Panc1 (cell line): ENCODE results near the gene MICA. TPM values are rescaled to one million over a fixed set of nuclear protein-coding genes. Genes with fewer than 3 reads are reported as not detected.

ENCODE experiments used
- ATAC-seq: fragments of 200-7000 bp; cut with Tn5 transposase; 2 replicates; pipeline ENCODE4 v1.9.1; 2020; ENCODE audit warnings: mild to moderate bottlenecking, moderate library complexity
- BruUV-seq: library from RNA; stranded (reverse); fragments of 400-500 nt; replicated peaks from 2 replicates; lab custom pipeline; 2021; lab: Mats Ljungman, UMichigan
- CTCF ChIA-PET: fragments of 300-600 bp; sonication (Branson Sonifier 250); formaldehyde crosslinking; loops from one replicate; lab custom pipeline; 2022; ENCODE audit warnings: antibody characterized with exemption; lab: Charles Lee
- POLR2A ChIA-PET: fragments of 300-600 bp; sonication (Branson Sonifier 250); formaldehyde crosslinking; loops from one replicate; lab custom pipeline; 2022; ENCODE audit warnings: antibody characterized with exemption; lab: Charles Lee
- DNase-seq: peaks from one replicate; pipeline ENCODE4 v3.0.0-alpha.2; 2010; ENCODE audit warnings: low read depth, low spot score
- H3K27ac ChIP-seq: 2 replicates; pipeline ENCODE4 v1.5.1; 2011; ENCODE audit warnings: mild to moderate bottlenecking, low read length, inconsistent platforms
- H3K27me3 ChIP-seq: fragments of 200-500 bp; sonication (Bioruptor generic); 2 replicates; pipeline ENCODE4 v1.6.0; 2014; ENCODE audit warnings: low read length, inconsistent platforms; ENCODE audit not compliant: control insufficient read depth, insufficient read depth
- H3K36me3 ChIP-seq: fragments of 200-500 bp; sonication (Bioruptor generic); 2 replicates; pipeline ENCODE4 v1.5.1; 2014; ENCODE audit warnings: inconsistent platforms, mild to moderate bottlenecking, low read length, moderate library complexity; ENCODE audit not compliant: control insufficient read depth, insufficient read depth
- H3K4me1 ChIP-seq: 2 replicates; pipeline ENCODE4 v1.5.1; 2011; ENCODE audit warnings: inconsistent platforms, mild to moderate bottlenecking, low read length, moderate library complexity; ENCODE audit not compliant: control insufficient read depth, insufficient read depth
- H3K4me3 ChIP-seq, 2 experiments: 2 replicates each; pipeline ENCODE4 v1.5.1; 2011 to 2012; ENCODE audit warnings: low read depth in 2 of 2, low read length in 2 of 2, mild to moderate bottlenecking in 2 of 2, inconsistent platforms in 1 of 2, moderate library complexity in 1 of 2
- H3K9me3 ChIP-seq: fragments of 200-500 bp; sonication (Bioruptor generic); 2 replicates; pipeline ENCODE4 v1.5.1; 2014; ENCODE audit warnings: low read depth, mild to moderate bottlenecking, inconsistent platforms, low read length, moderate library complexity; ENCODE audit not compliant: control insufficient read depth, insufficient read depth
- POLR2AphosphoS5 ChIP-seq: IDR thresholded peaks from 2 replicates; pipeline ENCODE4 v1.6.1; 2012; ENCODE audit warnings: mild to moderate bottlenecking, low read depth, low read length, moderate library complexity
- REST ChIP-seq, 2 experiments: IDR thresholded peaks; 2 replicates each; pipeline ENCODE4 v1.6.1; 2011 to 2012; ENCODE audit warnings: low read depth in 2 of 2, control low read depth in 1 of 2, low read length in 1 of 2, mild to moderate bottlenecking in 1 of 2, moderate library complexity in 1 of 2; ENCODE audit not compliant: insufficient read depth in 1 of 2
- SIN3A ChIP-seq: IDR thresholded peaks from 2 replicates; pipeline ENCODE4 v1.6.1; 2012; ENCODE audit warnings: low read depth, mild to moderate bottlenecking, low read length, moderate library complexity, borderline replicate concordance; ENCODE audit not compliant: insufficient read depth
- TCF7L2 ChIP-seq: IDR thresholded peaks from 2 replicates; pipeline ENCODE4 v1.6.1; 2011; ENCODE audit warnings: mild to moderate bottlenecking, low read depth, low read length, inconsistent platforms
- in situ Hi-C: cut with HindIII; loops from 2 replicates; pipeline ENCODE4 v1.10.0; 2016; ENCODE audit warnings: low sequenced_read_pairs, low pct_unique_long_range_greater_than_20kb
- intact Hi-C: fragments of 100-400 bp; cut with micrococcal nuclease; formaldehyde crosslinking; loops from one replicate; pipeline ENCODE4 v1.10.0; 2022; ENCODE audit not compliant: unreplicated experiment
- total RNA-seq: library from RNA; stranded (reverse); gene quantifications from one replicate; pipeline ENCODE4 v1.2.1, GENCODE V29; 2021; ENCODE audit not compliant: unreplicated experiment
- TF ChIP-seq, protein P1 (sequence below): fragments of 450-650 bp; IDR thresholded peaks from 2 replicates; pipeline ENCODE4 v1.5.1; 2017; ENCODE audit warnings: mild to moderate bottlenecking

The MICA gene
- total RNA-seq, 1 experiment from 2014 or later = 33.9 TPM

DNA sequence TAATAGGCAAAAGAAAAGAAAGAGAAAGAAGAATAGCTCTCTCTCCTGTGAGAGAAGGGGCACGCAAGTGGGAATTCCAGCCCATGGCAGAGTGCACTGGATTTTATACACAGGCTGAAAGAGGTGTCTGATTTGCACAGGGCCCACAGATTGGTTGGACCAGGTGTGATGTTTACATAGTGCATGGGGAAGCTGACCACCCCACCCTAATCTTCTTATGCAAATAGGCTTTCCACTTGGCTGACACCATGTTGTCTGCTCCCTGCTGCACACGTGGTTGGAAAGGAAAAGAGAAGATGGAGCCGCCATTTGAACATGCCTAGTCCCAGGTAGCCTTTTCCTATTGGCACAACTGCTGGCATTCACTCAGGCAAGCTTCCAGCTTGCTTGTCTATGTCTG lies 20.2 kb downstream of the MICA start:
- H3K9me3 ChIP-seq = no peaks in the 10 kb centered on the region
- BruUV-seq = no TSS peak
- H3K4me1 ChIP-seq = no peaks in the 10 kb centered on the region
- no peak for ATAC-seq
- no peak overlapping the region for H3K27ac ChIP-seq
- intact Hi-C loops (no loop called here), in situ Hi-C loops (no loop called here)
- no peaks in the 10 kb centered on the region for H3K27me3 ChIP-seq
- DNase-seq = no peak
- ChIA-PET POLR2A (no interaction called here), CTCF (interaction anchor here (0.5 kb wide), 1 partner anchor 23 kb away, joined by 3 read pairs; no protein-coding TSS in a partner anchor)
- TF ChIP-seq, protein P1, sequence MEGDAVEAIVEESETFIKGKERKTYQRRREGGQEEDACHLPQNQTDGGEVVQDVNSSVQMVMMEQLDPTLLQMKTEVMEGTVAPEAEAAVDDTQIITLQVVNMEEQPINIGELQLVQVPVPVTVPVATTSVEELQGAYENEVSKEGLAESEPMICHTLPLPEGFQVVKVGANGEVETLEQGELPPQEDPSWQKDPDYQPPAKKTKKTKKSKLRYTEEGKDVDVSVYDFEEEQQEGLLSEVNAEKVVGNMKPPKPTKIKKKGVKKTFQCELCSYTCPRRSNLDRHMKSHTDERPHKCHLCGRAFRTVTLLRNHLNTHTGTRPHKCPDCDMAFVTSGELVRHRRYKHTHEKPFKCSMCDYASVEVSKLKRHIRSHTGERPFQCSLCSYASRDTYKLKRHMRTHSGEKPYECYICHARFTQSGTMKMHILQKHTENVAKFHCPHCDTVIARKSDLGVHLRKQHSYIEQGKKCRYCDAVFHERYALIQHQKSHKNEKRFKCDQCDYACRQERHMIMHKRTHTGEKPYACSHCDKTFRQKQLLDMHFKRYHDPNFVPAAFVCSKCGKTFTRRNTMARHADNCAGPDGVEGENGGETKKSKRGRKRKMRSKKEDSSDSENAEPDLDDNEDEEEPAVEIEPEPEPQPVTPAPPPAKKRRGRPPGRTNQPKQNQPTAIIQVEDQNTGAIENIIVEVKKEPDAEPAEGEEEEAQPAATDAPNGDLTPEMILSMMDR = no peak
- H3K36me3 ChIP-seq = no peaks in the 10 kb centered on the region
- no peak overlapping the region for H3K4me3 ChIP-seq

DNA sequence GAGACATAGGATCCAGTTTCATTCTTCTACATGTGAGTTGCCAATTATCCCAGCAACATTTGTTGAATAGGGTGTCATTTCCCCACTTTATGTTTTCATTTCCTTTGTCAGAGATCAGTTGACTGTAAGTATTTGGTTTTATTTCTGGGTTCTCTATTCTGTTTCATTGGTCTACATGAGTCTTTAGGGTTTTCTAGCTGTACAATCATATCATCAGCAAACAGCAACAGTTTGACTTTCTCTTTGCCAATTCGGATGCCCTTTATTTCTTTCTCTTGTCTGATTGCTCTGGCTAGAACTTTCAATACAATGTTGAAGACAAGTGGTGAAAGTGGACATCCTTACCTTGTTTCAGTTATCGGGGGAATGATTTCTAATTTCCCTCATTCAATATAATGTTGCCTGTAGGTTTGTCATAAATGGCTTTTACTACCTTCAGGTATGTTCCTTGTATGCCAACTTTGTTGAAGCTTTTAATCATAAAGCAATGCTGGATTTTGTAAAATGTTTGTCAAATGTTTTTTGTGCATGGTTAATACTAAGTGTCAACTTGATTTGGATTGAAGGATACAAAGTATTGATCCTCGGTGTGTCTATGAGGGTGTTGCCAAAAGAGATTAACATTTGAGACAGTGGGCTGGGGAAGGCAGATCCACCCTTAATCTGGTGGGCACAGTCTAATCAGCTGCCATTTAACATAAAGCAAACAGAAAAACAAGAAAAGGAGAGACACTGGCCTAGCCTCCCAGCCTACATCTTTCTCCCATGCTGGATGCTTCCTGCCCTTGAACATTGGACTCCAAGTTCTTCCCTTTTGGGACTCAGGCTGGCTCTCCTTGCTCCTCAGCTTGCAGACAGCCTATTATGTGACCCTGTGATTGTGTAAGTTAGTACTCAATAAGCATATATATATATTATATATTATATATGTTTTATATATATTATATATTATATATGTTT lies 23.3 kb downstream of the MICA start:
- TF ChIP-seq, protein P1 = no peak
- no peak for TF ChIP-seq SIN3A
- no peak for TF ChIP-seq TCF7L2
- no peak for TF ChIP-seq REST (IDR thresholded peaks at IDR 0.05; ENCODE audit: insufficient read depth in 1 of 2, low read depth in 2 of 2, low read length in 1 of 2)
- TF ChIP-seq POLR2AphosphoS5 = no peak
- Histone ChIP-seq H3K27me3 (no peaks in the 10 kb centered on the region), H3K4me1 (no peaks in the 10 kb centered on the region), H3K36me3 (no peaks in the 10 kb centered on the region), H3K9me3 (no peaks in the 10 kb centered on the region), H3K27ac (no peak overlapping the region), H3K4me3 (no peak overlapping the region)
- CTCF ChIA-PET = no interaction called here
- POLR2A ChIA-PET = no interaction called here
- in situ Hi-C loops = no loop called here
- DNase-seq (no peak), ATAC-seq (no peak)
- intact Hi-C loops = no loop called here
- no TSS peak for BruUV-seq
